ENCODE data around the gene RPS6KA4.
"Not testable (repeated sequence)": the region's sequence is repeated elsewhere in the genome, so short reads cannot be mapped to it uniquely, and the experiment has no call there.

Gene RPS6KA4

GRCh38 chr11:64358907-64359711, at the start of gene RPS6KA4:
Gene RPS6KA4, plus strand, starts transcription at chr11:64359162. Its CDS starts 74 bp downstream, at chr11:64359236.
- DNase-seq (ENCODE audit: low read depth), result no peak

- no peak for DNase-seq (ENCODE audit: low read depth)
These were observed 46.0 kb upstream of the RPS6KA4 start for GRCh38 chr11:64312947-64313346.

- no peak for DNase-seq (ENCODE audit: low read depth)
These were observed 45.3 kb upstream of the RPS6KA4 start for GRCh38 chr11:64313491-64314145.

GRCh38 chr11:64314146-64314804, 44.7 kb upstream of the RPS6KA4 start:
- no peak for DNase-seq (ENCODE audit: low read depth)

- DNase-seq (ENCODE audit: low read depth), result no peak
These were observed 44.0 kb upstream of the RPS6KA4 start for GRCh38 chr11:64314805-64315561.

GRCh38 chr11:64315667-64316526, 43.1 kb upstream of the RPS6KA4 start:
- not testable (repeated sequence) for DNase-seq (ENCODE audit: low read depth)

GRCh38 chr11:64316672-64317324, 42.2 kb upstream of the RPS6KA4 start:
- DNase-seq (ENCODE audit: low read depth), result no peak

GRCh38 chr11:64317325-64317960, 41.5 kb upstream of the RPS6KA4 start, which contains the start of gene TRMT112:
Gene TRMT112, minus strand, starts transcription at chr11:64317559. Its CDS starts 33 bp downstream, at chr11:64317526.
- peak; percentile 83 for DNase-seq (ENCODE audit: low read depth)

- DNase-seq (ENCODE audit: low read depth), result peak; percentile 77
These were observed 40.8 kb upstream of the RPS6KA4 start, which contains the start of gene PRDX5 for GRCh38 chr11:64317961-64318765. Gene PRDX5, plus strand, starts transcription at chr11:64318121. Its CDS starts 95 bp downstream, at chr11:64318216.

GRCh38 chr11:64318766-64319761, 39.9 kb upstream of the RPS6KA4 start:
- DNase-seq (ENCODE audit: low read depth), result no peak

GRCh38 chr11:64320556-64320955, 38.4 kb upstream of the RPS6KA4 start:
- no peak for DNase-seq (ENCODE audit: low read depth)

- no peak for DNase-seq (ENCODE audit: low read depth)
These were observed 37.9 kb upstream of the RPS6KA4 start for GRCh38 chr11:64321026-64321425.

- no peak for DNase-seq (ENCODE audit: low read depth)
These were observed 37.4 kb upstream of the RPS6KA4 start for GRCh38 chr11:64321533-64321932.

GRCh38 chr11:64322925-64323260, 36.1 kb upstream of the RPS6KA4 start:
- DNase-seq (ENCODE audit: low read depth), result no peak

- no peak for DNase-seq (ENCODE audit: low read depth)
These were observed 35.6 kb upstream of the RPS6KA4 start for GRCh38 chr11:64323373-64323772.

- not testable (repeated sequence) for DNase-seq (ENCODE audit: low read depth)
These were observed 35.0 kb upstream of the RPS6KA4 start for GRCh38 chr11:64323984-64324383.

- DNase-seq (ENCODE audit: low read depth), result no peak
These were observed 34.1 kb upstream of the RPS6KA4 start for GRCh38 chr11:64324692-64325469.

All from GM04503 (cell line).